HG03460 (cell line): ENCODE data around the gene KRT17.
"Not testable (repeated sequence)": the region's sequence is repeated elsewhere in the genome, so short reads cannot be mapped to it uniquely, and the experiment has no call there.

Experiments
- ATAC-seq: cut with Tn5 transposase; IDR thresholded peaks from one replicate; pipeline ENCODE4 v1.9.1; 2021; ENCODE audit not compliant: unreplicated experiment

Gene KRT17

GRCh38 chr17:41654678-41655607 is 30.6 kb upstream of the KRT17 start:
- ATAC-seq, result no peak

GRCh38 chr17:41653892-41654677 is 29.7 kb upstream of the KRT17 start:
- ATAC-seq, result no peak

- ATAC-seq, result no peak
Measured at GRCh38 chr17:41653421-41653820, 29.0 kb upstream of the KRT17 start.

GRCh38 chr17:41652461-41652970 is 28.1 kb upstream of the KRT17 start:
- no peak for ATAC-seq

GRCh38 chr17:41651625-41652460 is 27.5 kb upstream of the KRT17 start:
- ATAC-seq, result no peak

- no peak for ATAC-seq
Measured at GRCh38 chr17:41650794-41651624, 26.6 kb upstream of the KRT17 start.

- no peak for ATAC-seq
Measured at GRCh38 chr17:41649923-41650519, 25.6 kb upstream of the KRT17 start.

- peak; percentile 83 for ATAC-seq
Measured at GRCh38 chr17:41648411-41649195, 24.2 kb upstream of the KRT17 start.

GRCh38 chr17:41647940-41648410 is 23.6 kb upstream of the KRT17 start:
- ATAC-seq, result no peak

- no peak for ATAC-seq
Measured at GRCh38 chr17:41647038-41647813, 22.9 kb upstream of the KRT17 start.

GRCh38 chr17:41642252-41643156 is 18.1 kb upstream of the KRT17 start:
- no peak for ATAC-seq

- not testable (repeated sequence) for ATAC-seq
Measured at GRCh38 chr17:41640596-41640995, 16.2 kb upstream of the KRT17 start.

GRCh38 chr17:41639492-41640473 is 15.4 kb upstream of the KRT17 start:
- ATAC-seq, result no peak

- ATAC-seq, result no peak
Measured at GRCh38 chr17:41638941-41639340, 14.6 kb upstream of the KRT17 start.

- ATAC-seq, result no peak
Measured at GRCh38 chr17:41638194-41638593, 13.8 kb upstream of the KRT17 start.

- no peak for ATAC-seq
Measured at GRCh38 chr17:41636652-41637051, 12.3 kb upstream of the KRT17 start.
